ENCODE data around the gene PARVB.

Gene PARVB

DNA sequence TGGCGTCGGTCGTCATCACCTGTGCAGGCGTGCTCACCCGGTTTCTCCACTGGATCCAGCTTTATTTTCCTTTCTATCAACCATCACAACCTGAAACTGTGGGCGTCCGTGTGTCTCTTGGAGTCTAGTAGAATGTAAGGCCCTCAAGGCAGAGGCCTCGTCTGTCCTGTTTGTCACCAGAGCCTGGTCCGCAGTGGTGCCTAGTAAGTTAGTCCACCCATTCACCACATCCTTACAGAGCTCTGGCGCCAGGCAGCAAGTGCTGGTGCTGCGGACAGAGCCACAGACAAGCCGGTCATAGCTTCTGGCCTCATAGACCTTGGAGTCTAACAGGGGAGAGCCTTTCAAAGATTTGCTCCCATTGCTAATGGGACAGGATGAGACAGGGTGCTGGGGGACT lies 92.2 kb downstream of the PARVB start:
- DNase-seq: no peak

DNA sequence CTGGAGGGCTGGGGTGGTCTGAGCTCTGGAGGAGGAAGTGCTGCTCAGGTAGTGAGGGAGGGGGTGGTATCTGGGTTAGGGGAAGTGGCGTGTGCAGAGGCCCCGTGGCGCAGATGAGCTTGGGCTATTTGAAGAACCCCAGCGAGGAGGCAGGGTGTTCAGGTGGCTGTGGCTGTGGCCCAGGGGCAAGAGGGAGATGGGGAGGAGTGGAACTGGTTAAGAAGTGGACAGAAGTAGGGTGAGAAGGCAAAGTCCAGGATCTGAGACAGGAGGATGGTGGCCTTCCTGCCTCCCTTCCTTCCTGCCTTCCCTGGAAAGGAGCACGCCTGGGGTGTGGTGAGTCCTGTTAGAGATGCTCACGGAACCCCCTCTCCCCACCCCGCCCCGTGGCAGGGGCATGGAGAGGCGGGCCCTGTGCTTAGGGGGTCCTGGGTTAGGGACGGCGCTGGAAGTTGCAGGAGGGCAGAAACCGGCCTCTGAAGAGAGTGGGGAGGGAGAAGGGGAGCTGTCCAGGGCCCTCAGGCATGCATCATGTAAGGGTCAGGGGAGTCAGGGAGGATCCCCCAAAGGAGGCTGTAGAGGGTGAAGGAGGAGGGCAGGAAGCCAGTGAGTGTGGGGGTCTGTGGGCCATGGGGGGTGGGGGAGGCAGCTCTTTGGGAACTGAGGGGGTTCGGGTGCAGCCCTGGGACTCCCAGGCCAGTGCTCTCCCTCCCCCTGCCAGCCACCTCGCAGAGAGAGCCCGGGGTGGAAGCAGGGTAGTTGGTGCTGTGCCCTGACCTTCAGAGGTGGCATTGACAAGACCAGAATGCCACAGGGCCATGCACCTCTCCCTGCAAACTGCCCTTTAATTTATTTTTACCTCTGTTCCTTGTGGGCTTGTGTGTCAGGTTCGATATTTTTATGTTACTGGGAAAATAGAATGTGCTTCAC lies 92.9 kb downstream of the PARVB start:
- DNase-seq: no peak

DNA sequence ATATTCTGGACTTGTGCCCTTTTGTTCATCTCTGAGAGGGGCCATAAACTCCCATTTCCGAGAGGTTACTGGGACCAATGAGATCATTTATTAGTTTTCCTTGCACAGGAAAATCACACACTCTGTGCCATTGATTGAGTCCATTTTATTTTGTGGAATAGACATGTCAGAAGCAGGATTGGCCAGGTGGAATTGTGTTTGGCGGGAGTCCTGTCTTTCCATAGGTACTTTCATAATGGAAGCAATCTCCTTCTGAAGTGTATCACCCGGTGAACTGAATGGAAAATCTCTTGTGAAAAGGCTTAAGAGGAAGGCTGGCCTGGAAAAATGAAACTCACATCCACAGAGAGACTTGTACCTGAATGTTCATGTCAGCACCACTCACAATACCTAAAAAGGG lies 93.6 kb downstream of the PARVB start:
- no peak for DNase-seq

DNA sequence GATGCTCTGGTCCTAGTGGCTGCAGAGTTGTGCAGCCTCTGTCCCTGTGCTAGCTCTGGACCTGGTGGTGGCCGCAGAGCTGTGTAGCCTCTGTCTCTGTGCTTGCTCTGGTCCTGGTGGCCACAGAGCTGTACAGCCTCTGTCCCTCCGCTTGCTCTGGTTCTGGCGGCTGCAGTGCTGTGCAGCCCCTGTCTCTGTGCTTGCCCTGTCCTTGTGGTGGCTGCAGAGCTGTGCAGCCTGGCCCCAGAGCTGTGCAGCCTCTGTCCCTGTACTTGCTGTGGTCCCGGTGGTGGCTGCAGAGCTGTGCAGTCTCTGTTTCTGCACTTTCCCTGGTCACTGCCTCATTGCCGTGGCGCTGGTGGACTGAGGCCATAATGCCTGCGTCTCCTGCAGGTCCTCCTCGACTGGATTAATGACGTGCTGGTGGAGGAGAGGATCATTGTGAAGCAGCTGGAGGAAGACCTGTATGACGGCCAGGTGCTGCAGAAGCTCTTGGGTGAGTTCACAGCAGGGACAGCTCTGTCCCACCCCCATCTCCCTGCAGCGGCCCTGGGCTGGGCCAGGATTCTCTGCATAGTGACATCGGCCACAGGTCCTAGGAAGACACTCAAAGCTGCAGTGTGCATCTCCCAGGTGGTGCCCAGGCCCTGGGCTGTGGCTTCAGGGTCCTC lies 94.7 kb downstream of the PARVB start:
- DNase-seq: no peak

DNA sequence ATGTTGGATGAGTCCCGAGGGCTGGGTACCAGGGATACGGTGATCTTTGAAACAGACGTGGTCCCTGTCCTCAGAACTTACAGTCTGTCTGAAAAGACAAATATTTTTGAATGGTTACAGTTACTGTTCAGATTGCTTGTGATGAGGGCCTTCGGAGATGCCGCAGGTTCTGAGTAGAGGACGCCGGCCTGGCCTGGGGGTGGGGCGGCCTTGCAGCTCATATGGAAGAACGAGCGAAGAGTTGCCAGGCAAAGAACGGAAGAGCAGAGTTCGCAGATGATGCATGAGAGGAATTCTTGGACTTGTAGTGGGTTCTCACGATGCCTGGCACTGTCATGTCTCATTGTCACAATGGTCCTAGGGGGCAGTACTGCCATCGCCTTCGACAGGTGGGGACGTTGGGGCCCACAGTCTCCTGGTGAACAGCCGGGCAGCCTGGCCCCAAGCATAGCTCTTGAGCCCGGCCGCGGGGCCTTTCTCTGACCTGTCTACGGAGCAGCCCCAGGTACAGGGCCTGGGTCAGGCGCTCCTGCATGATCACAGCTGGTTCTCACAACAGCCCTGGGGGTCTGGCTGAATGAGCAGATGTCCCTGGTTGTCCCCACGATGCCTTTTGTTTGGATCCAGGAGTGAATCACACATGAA lies 95.7 kb downstream of the PARVB start:
- no peak for DNase-seq

DNA sequence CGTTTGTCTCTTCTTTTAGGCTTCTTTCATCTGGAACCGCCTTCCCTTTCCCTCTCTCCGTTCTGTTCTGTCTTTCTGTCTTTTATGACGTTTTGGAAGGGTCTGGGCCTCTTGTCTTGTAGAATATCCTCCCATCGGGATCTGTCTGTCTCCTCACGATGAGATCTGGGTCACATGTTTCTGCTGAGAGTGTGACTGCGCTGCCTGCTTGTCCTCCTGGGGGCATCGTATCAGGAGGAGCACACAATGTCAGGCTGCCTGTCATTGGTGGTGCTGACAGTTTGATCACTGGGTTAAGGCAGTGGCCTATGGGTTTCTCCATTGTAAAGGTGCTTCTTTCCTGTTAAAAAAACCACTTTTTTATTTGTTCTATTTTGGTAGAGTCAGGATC lies 96.2 kb downstream of the PARVB start:
- no peak for DNase-seq

DNA sequence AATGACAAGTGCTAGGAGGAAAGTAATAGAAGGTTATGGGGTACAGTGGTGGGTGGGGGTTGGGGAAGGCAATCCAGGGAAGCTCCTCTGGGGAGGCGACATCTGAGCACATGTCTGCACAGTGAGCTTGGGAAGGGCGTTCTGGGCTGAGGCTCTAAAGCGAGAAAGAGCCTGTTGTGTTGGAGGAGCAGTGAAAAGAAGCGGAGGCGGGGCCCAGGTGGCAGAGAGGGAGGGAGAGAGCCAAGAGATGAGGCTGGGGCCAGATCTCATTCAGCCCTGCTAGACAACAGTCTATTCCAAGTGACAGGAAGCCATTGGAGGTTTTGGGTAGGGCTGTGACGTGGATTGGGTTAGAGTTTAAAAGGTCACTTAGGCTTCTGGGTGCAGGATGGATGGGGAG lies 101.3 kb downstream of the PARVB start:
- no peak for DNase-seq

DNA sequence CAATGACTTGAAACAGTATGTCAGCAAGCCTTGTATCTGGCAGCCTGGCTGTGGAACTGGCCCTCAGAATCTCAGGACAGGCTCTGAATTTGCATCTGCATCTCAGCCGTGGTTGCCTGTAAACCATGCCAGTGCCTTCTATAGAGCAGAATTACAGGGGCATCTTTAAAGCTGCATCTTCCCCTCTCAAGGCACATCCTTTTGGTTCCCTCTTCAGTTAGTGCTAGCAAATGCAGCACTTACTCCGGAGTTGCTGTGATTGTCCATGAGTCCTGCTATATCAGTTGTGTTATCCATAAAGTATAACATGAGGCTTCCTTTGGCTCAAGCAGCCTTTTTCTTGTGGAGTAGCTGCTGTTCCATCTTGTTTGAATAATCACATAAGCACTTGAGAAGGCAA lies 102.7 kb downstream of the PARVB start:
- no peak for DNase-seq

DNA sequence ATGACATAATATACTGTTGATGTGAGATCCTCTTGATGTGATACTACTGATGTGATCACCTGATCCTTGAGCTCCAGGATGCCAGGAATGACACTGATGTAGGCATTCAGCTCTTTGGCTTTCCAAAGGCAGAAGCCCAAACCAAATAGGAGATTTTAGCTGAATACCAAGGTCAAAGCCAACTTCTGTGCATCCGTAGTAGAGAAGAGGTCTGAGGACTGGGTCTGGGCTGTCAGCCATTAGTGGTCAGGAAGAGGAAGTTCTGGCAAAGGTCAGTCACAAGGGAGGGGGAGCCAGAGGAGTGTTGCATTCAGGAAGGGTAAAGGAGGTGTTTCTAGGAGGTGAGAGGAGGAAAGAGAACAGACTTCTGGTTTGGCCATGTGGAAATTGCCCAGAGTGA lies 103.3 kb downstream of the PARVB start:
- DNase-seq: no peak

DNA sequence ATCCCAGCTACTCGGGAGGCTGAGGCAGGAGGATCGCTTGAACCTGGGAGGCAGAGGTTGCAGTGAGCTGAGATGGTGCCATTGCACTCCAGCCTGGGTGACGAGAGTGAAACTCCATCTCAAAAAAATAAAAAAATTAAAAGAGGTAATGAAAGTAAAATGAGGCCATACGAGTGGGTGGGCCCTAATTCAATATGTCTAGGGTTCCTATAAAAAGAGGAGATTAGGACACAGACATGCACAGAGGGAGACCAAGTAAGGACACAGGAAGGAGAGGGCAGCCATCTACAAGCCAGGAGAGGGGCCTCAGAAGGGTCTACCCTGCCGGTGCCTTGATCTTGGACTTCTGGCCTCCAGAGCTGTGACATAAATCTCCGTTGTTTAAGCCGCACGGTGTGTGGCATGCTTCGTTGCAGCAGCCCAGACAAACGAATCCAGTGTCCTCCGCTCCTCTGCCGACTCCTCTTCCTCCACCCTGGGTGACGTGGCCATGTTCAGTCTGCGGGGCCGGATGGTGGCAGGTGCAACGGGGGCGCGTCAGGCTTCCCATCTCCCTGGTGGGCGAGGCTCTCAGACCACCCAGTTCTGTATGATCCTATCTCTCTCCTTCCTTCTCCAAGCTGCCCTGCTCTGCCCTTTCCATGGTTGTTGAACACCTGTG lies 105.0 kb downstream of the PARVB start:
- DNase-seq: no peak

DNA sequence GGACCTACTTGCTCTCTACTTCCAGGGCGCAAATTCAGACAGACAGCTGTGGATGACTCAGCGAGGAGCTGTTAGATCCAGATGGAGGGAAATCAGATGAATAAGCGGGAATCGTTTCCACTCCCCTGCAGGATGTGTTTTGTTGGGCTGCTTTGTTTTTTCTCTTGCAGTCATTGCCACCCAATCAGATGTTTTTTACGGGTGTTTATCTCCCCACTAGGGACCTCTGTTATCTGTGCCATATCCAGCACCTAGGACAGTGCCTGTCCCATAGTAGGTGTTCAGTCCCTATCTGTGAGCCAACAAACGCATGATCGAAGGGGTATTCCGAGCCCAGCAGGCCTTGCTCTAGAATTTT lies 105.5 kb downstream of the PARVB start:
- no peak for DNase-seq

DNA sequence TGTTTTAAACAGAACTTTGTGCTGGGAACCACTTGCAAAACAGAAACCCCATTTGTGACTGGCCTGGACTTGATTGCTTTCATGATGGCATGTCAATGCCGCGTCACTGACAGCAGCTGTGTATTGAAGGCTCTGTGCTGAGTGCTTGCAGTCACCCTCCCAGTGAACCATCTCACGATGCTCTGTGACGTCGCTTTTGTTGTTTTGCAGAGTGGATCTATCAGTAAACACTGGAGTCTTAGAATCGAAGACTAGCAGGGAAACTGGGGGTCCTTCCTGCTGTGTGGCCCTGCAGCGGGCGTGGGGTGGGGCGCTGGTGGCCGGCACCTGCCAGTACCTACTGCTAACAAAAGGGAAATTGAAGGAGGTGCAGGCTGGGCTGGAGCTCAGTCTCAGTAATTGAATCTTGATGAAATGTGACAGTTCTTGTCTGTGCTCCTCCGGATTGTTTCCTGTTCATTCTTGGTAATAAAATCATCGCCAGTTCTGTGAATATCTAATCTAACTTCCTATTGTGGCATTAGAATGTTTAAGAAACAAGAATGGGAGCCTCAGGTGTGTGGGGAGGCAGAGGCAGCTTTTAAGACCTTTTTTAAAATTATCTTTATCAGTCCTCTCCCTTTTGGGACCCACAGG lies 106.1 kb downstream of the PARVB start:
- no peak for DNase-seq

DNA sequence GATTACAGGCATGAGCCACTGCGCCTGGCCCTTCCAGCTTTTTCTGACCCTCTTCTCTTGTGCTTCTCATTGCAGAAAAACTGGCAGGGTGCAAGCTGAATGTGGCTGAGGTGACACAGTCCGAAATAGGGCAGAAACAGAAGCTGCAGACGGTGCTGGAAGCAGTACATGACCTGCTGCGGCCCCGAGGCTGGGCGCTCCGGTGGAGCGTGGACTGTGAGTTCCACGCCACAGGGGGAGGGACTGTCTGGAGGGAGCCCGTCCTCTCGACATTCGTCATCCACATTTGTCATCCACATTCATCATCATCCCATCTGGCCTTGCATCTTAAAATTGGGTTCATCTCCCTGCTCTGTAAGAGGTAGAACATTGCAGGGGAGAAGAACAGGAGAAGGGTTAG lies 107.3 kb downstream of the PARVB start:
- no peak for DNase-seq

DNA sequence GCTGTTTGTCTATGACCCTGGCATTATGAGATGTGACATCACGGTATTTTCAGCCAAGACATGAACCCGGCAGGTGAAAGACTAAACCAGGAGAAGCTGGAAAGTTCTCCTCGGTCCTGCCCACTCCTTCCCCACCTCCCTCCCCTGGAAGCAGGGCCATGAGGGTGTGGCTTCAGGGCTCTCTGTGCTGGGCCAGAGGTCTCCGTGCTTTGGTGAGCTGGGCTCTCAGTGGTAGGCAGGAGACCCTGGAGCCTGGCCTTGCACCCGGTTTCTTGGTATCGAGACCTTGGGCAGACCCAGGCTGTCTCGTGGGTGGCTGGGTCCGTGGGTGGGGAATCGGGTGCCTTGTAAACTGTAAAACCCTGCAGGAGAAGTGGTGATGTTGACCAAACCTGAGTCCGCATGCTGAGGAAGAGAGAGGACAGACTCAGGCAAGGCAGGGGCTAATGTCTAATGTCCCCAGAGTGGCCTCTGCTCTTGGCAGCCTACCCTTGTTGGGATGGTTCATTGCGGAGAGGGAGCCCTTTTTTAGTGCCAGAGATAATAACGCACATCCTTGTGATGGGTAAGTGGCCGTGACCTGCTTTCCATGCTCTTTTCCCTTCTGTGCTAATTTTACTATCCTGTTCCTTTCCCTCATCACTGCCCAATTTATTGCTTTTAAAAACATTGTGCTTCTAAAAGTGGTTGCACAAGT lies 108.0 kb downstream of the PARVB start:
- no peak for DNase-seq

DNA sequence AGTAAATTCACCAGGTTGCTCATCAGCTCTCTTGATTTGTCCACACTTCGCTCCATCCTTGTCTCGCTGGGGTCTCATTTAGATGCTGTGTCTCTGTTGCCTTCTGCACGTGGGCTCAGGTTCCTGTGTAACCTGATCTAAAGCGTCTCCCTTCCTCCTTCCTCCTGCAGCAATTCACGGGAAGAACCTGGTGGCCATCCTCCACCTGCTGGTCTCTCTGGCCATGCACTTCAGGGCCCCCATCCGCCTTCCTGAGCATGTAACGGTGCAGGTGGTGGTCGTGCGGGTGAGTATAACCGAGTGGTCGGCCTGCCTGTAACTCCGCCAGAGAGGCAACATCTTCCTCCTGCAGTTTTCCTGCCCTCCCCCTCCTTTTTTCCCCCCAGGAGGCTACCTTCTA lies 108.6 kb downstream of the PARVB start:
- no peak for DNase-seq

DNA sequence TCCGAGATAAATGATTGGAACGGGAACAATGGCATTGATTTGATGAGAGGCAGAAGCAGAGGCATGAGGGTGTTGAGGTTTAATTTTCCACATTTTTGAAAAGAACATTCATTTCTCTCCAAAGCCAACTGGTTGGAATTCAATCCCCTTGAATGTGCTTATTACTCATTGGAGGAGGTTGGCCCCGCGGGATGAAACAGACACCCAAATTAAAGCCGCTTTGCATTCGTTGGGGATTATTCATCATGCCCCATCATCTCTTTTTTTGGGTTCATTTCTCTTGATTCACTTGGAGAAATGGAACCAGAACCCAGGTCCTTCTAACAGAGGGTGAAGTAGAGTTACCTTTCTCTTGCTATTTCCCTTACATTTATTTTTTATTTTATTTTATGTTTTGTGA lies 109.1 kb downstream of the PARVB start:
- no peak for DNase-seq

DNA sequence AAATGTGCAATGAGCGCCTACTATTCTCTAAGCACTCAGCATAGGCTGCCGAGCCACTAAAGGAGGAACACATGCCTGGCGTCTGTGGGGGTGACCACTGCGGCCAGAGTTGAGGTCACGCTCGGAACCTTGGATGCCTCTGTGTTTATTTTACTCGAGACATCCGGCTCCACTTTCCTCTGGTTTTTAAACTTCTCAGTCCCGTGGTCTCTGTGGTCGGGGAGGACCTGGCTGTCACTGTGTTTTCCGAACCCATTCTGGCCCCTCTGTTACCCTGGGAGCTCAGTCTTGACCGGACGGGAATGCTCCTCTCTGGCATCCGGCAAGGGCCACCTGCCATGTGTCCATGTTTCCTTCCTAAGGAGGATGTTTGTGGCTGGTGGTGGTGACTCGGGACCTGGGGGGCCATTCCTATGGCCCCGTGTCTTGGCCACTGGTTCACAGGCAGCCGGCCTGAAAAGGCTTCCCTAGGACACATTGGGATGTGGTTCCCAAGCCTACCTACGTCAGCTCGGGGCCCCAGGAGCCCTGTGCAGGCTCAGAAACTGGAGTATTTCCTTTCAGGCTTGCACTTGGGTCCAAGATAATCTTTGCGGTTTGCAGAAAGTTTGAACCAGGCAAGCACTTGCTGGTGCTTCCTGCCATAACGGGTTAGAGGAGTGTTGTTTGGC lies 109.9 kb downstream of the PARVB start:
- DNase-seq: no peak

DNA sequence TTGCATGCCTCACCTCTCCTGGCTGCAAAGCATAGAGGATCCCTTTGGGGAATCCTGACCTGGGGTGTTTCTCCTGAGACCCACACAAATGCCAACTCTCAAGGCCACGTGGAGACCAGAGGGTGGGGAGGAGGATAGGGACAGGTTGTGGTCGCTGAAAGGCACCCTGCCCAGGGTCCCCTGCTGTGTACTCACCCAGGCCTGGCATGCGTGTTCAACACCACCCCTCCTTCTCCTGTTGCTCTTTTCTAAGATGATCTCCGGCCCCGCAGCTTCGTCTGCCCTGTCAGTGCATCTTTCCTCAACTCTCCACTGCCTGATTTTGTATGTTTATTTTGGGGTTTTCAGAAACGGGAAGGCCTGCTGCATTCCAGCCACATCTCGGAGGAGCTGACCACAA lies 112.0 kb downstream of the PARVB start:
- DNase-seq: no peak

DNA sequence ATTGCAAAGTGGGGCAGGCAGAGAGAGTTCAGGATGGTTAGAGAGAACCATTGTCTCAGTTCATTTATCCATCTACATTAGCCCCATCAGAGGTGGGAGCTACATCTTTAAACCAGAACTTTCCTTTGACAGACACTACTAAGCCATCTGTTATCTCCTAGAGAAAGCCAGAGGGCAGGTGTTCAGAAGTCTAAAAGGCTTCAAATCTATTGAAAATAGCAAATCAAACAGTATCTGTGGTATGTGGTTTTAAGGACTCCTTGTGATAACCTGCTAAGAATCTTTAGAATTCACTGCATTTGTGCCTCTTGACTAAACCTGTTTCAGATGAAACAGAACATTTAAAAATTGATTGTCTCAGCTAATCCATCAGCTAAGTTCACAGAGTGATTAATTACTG lies 112.7 kb downstream of the PARVB start:
- DNase-seq: no peak

DNA sequence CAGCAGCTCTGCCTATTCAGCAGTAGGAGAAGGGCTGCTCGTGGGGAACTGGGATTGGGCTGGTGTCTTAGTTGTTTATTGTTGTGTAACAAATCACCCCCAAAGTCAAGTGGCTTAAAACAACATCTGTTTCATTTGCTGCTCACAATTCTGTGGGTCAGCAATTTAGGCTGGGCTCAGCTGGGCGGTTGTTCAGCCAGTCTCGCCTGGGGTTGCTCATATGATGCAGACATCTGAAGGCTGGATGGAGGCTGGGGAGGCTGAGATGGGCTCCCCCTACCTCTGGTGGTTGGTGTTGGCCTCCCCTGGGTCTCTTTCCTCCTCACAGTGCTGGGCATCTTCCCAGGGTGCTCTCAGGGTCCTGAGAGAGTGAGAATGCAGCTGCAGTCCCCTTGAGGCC lies 113.3 kb downstream of the PARVB start:
- DNase-seq: no peak

DNA sequence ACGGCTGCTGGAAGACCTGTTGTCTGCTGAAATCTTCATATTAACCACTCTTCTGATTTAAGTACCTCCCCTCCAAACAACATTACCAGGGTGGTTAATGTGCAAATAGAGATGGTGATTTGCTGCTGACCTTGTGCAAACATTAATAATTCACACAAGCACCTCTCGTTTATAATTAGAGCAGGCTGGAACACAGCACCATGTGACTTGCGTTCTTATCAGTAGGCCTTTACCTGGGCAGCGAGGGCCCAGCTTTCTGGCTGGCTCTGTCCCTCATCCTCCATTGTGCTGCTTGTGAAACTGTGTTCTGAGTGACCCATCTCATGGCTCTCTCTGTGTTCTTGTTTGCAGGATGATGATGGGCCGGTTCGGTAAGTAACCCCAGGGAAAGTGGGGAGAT lies 115.7 kb downstream of the PARVB start:
- no peak for DNase-seq
